ENCODE measurements around the gene TTLL12. TPM values are rescaled to one million over a fixed set of nuclear protein-coding genes. Genes with fewer than 3 reads are reported as not detected.

Gene TTLL12
- total RNA-seq, 1 experiment from 2014 or later: 61.0 TPM

GRCh38 chr22:43144949-43145348, 42.0 kb downstream of the TTLL12 start:
- Mint-ChIP-seq H3K9me3 (ENCODE audit: unreplicated experiment) (no peaks in the 10 kb centered on the region), H3K36me3 (ENCODE audit: insufficient read depth, unreplicated experiment) (peaks cover 20% of the 10 kb centered on the region), H3K4me1 (ENCODE audit: insufficient read depth, unreplicated experiment) (peaks cover 4% of the 10 kb centered on the region), H3K27me3 (ENCODE audit: insufficient read depth, unreplicated experiment) (no peaks in the 10 kb centered on the region), H3K4me3 (ENCODE audit: unreplicated experiment) (peak overlapping the region; percentile 39), H3K27ac (ENCODE audit: low read depth, unreplicated experiment) (no peak overlapping the region)
- ChIA-PET POLR2A (interaction anchor here (1.1 to 1.6 kb wide), 2 partner anchors 16 to 43 kb away, joined by 3 to 4 read pairs; no protein-coding TSS in a partner anchor), CTCF (interaction anchor here (0.7 kb wide), 1 partner anchor 477 kb away, joined by 3 read pairs; no protein-coding TSS in a partner anchor)
- intact Hi-C loops (cut with micrococcal nuclease): no loop called here
- TF ChIP-seq CTCF (IDR thresholded peaks at IDR 0.05; ENCODE audit: unreplicated experiment): no peak
- no TSS peak for BruUV-seq (replicated peaks)
- DNase-seq (ENCODE audit: unreplicated experiment): no peak

- intact Hi-C loops (cut with micrococcal nuclease): no loop called here
- ChIA-PET CTCF (interaction anchor here (0.6 to 0.7 kb wide), 2 partner anchors 53 to 885 kb away, joined by 3 read pairs; no protein-coding TSS in a partner anchor), POLR2A (interaction anchor here (0.7 to 2.6 kb wide), 7 partner anchors 9 to 153 kb away, joined by 3 to 9 read pairs (median 3); partner anchors contain the start of gene PACSIN2)
- peak within 1 kb of the TSS; percentile 35 for H3K27ac Mint-ChIP-seq (ENCODE audit: low read depth, unreplicated experiment)
- no peaks in the 10 kb centered on the region for H3K4me1 Mint-ChIP-seq (ENCODE audit: insufficient read depth, unreplicated experiment)
- TF ChIP-seq CTCF (IDR thresholded peaks at IDR 0.05; ENCODE audit: unreplicated experiment): no peak
- DNase-seq (ENCODE audit: unreplicated experiment): peak; percentile 65
- peak within 1 kb of the TSS; percentile 79 for H3K4me3 Mint-ChIP-seq (ENCODE audit: unreplicated experiment)
- no peaks in the 10 kb centered on the region for H3K27me3 Mint-ChIP-seq (ENCODE audit: insufficient read depth, unreplicated experiment)
- peaks cover 34% of the 10 kb centered on the region for H3K36me3 Mint-ChIP-seq (ENCODE audit: insufficient read depth, unreplicated experiment)
- BruUV-seq (replicated peaks): TSS peak; percentile 55
- no peaks in the 10 kb centered on the region for H3K9me3 Mint-ChIP-seq (ENCODE audit: unreplicated experiment)
Measured at GRCh38 chr22:43142880-43143562, 43.9 kb downstream of the TTLL12 start, which contains the start of gene MCAT. Gene MCAT (minus strand): TSS chr22:43143398. CDS start chr22:43143348, 50 bp downstream.

- Mint-ChIP-seq H3K36me3 (ENCODE audit: insufficient read depth, unreplicated experiment) (peaks cover 81% of the 10 kb centered on the region), H3K27me3 (ENCODE audit: insufficient read depth, unreplicated experiment) (no peaks in the 10 kb centered on the region), H3K4me3 (ENCODE audit: unreplicated experiment) (no peak overlapping the region), H3K27ac (ENCODE audit: low read depth, unreplicated experiment) (no peak overlapping the region), H3K4me1 (ENCODE audit: insufficient read depth, unreplicated experiment) (no peaks in the 10 kb centered on the region), H3K9me3 (ENCODE audit: unreplicated experiment) (no peaks in the 10 kb centered on the region)
- CTCF ChIA-PET: interaction anchor here (0.6 to 1.4 kb wide), 2 partner anchors 9 to 60 kb away, joined by 4 to 8 read pairs; no protein-coding TSS in a partner anchor
- no peak for DNase-seq (ENCODE audit: unreplicated experiment)
- BruUV-seq (replicated peaks): no TSS peak
- POLR2A ChIA-PET: no interaction called here
- intact Hi-C loops (cut with micrococcal nuclease): no loop called here
- no peak for TF ChIP-seq CTCF (IDR thresholded peaks at IDR 0.05; ENCODE audit: unreplicated experiment)
Measured at GRCh38 chr22:43136801-43137200, 50.1 kb downstream of the TTLL12 start.

GRCh38 chr22:43136255-43136654, 50.7 kb downstream of the TTLL12 start:
- CTCF ChIA-PET: interaction anchor here (1.4 kb wide), 1 partner anchor 9 kb away, joined by 8 read pairs; no protein-coding TSS in a partner anchor
- Mint-ChIP-seq H3K36me3 (ENCODE audit: insufficient read depth, unreplicated experiment) (peaks cover 86% of the 10 kb centered on the region), H3K27ac (ENCODE audit: low read depth, unreplicated experiment) (no peak overlapping the region), H3K4me3 (ENCODE audit: unreplicated experiment) (no peak overlapping the region), H3K4me1 (ENCODE audit: insufficient read depth, unreplicated experiment) (no peaks in the 10 kb centered on the region), H3K9me3 (ENCODE audit: unreplicated experiment) (no peaks in the 10 kb centered on the region), H3K27me3 (ENCODE audit: insufficient read depth, unreplicated experiment) (no peaks in the 10 kb centered on the region)
- POLR2A ChIA-PET: no interaction called here
- peak; percentile 54 for TF ChIP-seq CTCF (IDR thresholded peaks at IDR 0.05; ENCODE audit: unreplicated experiment)
- BruUV-seq (replicated peaks): no TSS peak
- peak; percentile 44 for DNase-seq (ENCODE audit: unreplicated experiment)
- intact Hi-C loops (cut with micrococcal nuclease): no loop called here
